GM12864 (cell line): ENCODE results near the gene CTNNA3.

Experiments used
- DNase-seq: peaks from one replicate; pipeline ENCODE4 v3.0.0-alpha.2; 2011; ENCODE audit warnings: low read depth
- H3K4me3 ChIP-seq: 2 replicates; pipeline ENCODE4 v1.5.1; 2011; ENCODE audit warnings: mild to moderate bottlenecking, low read depth, low read length, control low read depth
- CTCF ChIP-seq: IDR thresholded peaks from 2 replicates; pipeline ENCODE4 v1.5.1; 2011; ENCODE audit warnings: low read depth, mild to moderate bottlenecking, moderate library complexity, low read length, control low read depth, inconsistent platforms; ENCODE audit errors: missing control alignments

Gene CTNNA3

GRCh38 chr10:66637273-66638036, 1058.5 kb downstream of the CTNNA3 start:
- TF ChIP-seq CTCF: no peak
- no peak for DNase-seq
- no peak overlapping the region for H3K4me3 ChIP-seq

GRCh38 chr10:66629996-66630395, 1066.0 kb downstream of the CTNNA3 start:
- H3K4me3 ChIP-seq: no peak overlapping the region
- TF ChIP-seq CTCF: no peak
- DNase-seq: no peak

GRCh38 chr10:66627156-66627555, 1068.8 kb downstream of the CTNNA3 start:
- no peak overlapping the region for H3K4me3 ChIP-seq
- DNase-seq: peak; percentile 1
- no peak for TF ChIP-seq CTCF

GRCh38 chr10:66625709-66626590, 1070.0 kb downstream of the CTNNA3 start:
- no peak for TF ChIP-seq CTCF
- no peak for DNase-seq
- H3K4me3 ChIP-seq: no peak overlapping the region

GRCh38 chr10:66622050-66622449, 1073.9 kb downstream of the CTNNA3 start:
- H3K4me3 ChIP-seq: no peak overlapping the region
- no peak for TF ChIP-seq CTCF
- no peak for DNase-seq

- DNase-seq: no peak
- no peak overlapping the region for H3K4me3 ChIP-seq
- TF ChIP-seq CTCF: no peak
Observed at GRCh38 chr10:66604195-66604594, 1091.8 kb downstream of the CTNNA3 start.

- no peak for DNase-seq
- TF ChIP-seq CTCF: no peak
- no peak overlapping the region for H3K4me3 ChIP-seq
Observed at GRCh38 chr10:66591865-66592264, 1104.1 kb downstream of the CTNNA3 start.
